GM12892 (cell line): ENCODE data around the gene XPNPEP2.

Experiments used
- POLR2A ChIP-seq: IDR thresholded peaks from 2 replicates; pipeline ENCODE4 v1.6.1; 2011; ENCODE audit warnings: low read depth, low read length, control low read depth
- POLR2AphosphoS5 ChIP-seq: IDR thresholded peaks from 2 replicates; pipeline ENCODE4 v1.6.1; 2011; ENCODE audit warnings: low read depth, low read length, control low read depth

GRCh38 chrX:129719268-129719667 is 19.5 kb upstream of the XPNPEP2 start:
- TF ChIP-seq POLR2A (no peak), POLR2AphosphoS5 (no peak)
